A549 (cell line): ENCODE measurements around the gene VLDLR. TPM values are rescaled to one million over a fixed set of nuclear protein-coding genes. Genes with fewer than 3 reads are reported as not detected.

ENCODE experiments used
- ATAC-seq, 2 experiments: fragments of 200-7000 bp in 1 of 2; fragments of >200 bp in 1 of 2; cut with Nextera tagmentation in 1 of 2; cut with Tn5 transposase in 1 of 2; 3 replicates each; pipeline versions ENCODE4 v1.8.0 to v1.9.1; 2018 to 2020; ENCODE audit warnings: mild to moderate bottlenecking in 1 of 2, moderate library complexity in 1 of 2
- CTCF ChIA-PET: fragments of 300-600 bp; sonication (Branson Sonifier 250); formaldehyde crosslinking; extraction: SDS; loops from one replicate; lab custom pipeline; 2021; ENCODE audit warnings: antibody characterized with exemption, inconsistent platforms; lab: Yijun Ruan, JAX
- POLR2A ChIA-PET: fragments of 350-600 bp; formaldehyde crosslinking; extraction: SDS; loops from one replicate; lab custom pipeline; 2021; ENCODE audit warnings: antibody characterized with exemption, inconsistent platforms; lab: Yijun Ruan, JAX
- DNase-seq, 2 experiments: peaks; one replicate each; pipeline versions ENCODE4 v3.0.0 to v3.0.0-alpha.2; 2011 to 2016; ENCODE audit warnings: low read depth in 1 of 2, low spot score in 1 of 2
- FAIRE-seq: peaks from 2 replicates; lab custom pipeline; 2011; peaks lifted over from hg19 to GRCh38; lab: Jason Lieb, UNC
- H3K27ac ChIP-seq, 2 experiments: fragments of >200 bp; sonication (Bioruptor Twin); formaldehyde crosslinking; 3 replicates each; pipeline ENCODE4 v1.5.1; 2016 to 2017
- H3K4me1 ChIP-seq: fragments of >200 bp; sonication (Bioruptor Twin); formaldehyde crosslinking; 3 replicates; pipeline ENCODE4 v1.6.1; 2016
- H3K4me2 ChIP-seq: fragments of >200 bp; sonication (Bioruptor Twin); formaldehyde crosslinking; 3 replicates; pipeline ENCODE4 v1.6.1; 2016
- H3K4me3 ChIP-seq: fragments of >200 bp; sonication (Bioruptor Twin); formaldehyde crosslinking; 3 replicates; pipeline ENCODE4 v1.5.1; 2016
- H3K9me3 ChIP-seq: fragments of >200 bp; sonication (Bioruptor Twin); formaldehyde crosslinking; 3 replicates; pipeline ENCODE4 v1.6.1; 2016
- CBX2 ChIP-seq: fragments of 200-600 bp; sonication (generic); IDR thresholded peaks from 2 replicates; pipeline ENCODE4 v1.6.1; 2016; ENCODE audit warnings: low read depth, mild to moderate bottlenecking, borderline replicate concordance
- CEBPB ChIP-seq, 2 experiments: fragments of >200 bp in 1 of 2; sonication (Bioruptor Twin) in 1 of 2; formaldehyde crosslinking in 1 of 2; IDR thresholded peaks; 2 replicates each; pipeline ENCODE4 v1.6.1; 2012 to 2016
- CHD2 ChIP-seq: fragments of 150-350 bp; IDR thresholded peaks from 2 replicates; pipeline ENCODE4 v1.6.1; 2014; ENCODE audit warnings: low read length; ENCODE audit not compliant: partially characterized antibody
- ELK1 ChIP-seq: fragments of 150-350 bp; IDR thresholded peaks from 2 replicates; pipeline ENCODE4 v1.6.1; 2014; ENCODE audit warnings: low read depth, mild to moderate bottlenecking, low read length
- FOSL2 ChIP-seq, 2 experiments: fragments of 450-650 bp in 1 of 2; fragments of >200 bp in 1 of 2; sonication (Bioruptor Twin) in 1 of 2; formaldehyde crosslinking; IDR thresholded peaks; 2 replicates each; pipeline versions ENCODE4 v1.5.0 to v1.6.1; 2016 to 2020; ENCODE audit warnings: mild to moderate bottlenecking in 1 of 2, moderate library complexity in 1 of 2
- HEYL ChIP-seq: fragments of 250-450 bp; sonication (Bioruptor Pico); IDR thresholded peaks from 2 replicates; pipeline ENCODE4 v1.8.0; 2021; ENCODE audit warnings: mild to moderate bottlenecking, moderate library complexity
- JUN ChIP-seq, 2 experiments: fragments of >200 bp; sonication (Bioruptor Twin); formaldehyde crosslinking; IDR thresholded peaks; 2 replicates in 1 of 2; 3 replicates in 1 of 2; pipeline ENCODE4 v1.6.1; 2016 to 2017
- JUNB ChIP-seq: fragments of >200 bp; sonication (Bioruptor Twin); formaldehyde crosslinking; IDR thresholded peaks from 2 replicates; pipeline ENCODE4 v1.6.1; 2016
- KDM1A ChIP-seq: fragments of 200-600 bp; sonication (generic); IDR thresholded peaks from 2 replicates; pipeline ENCODE4 v1.6.1; 2016; ENCODE audit warnings: low read depth, mild to moderate bottlenecking
- MAZ ChIP-seq: fragments of 150-350 bp; IDR thresholded peaks from 2 replicates; pipeline ENCODE4 v1.6.1; 2014; ENCODE audit warnings: antibody characterized with exemption, low read depth, low read length, borderline replicate concordance
- MYC ChIP-seq: IDR thresholded peaks from 2 replicates; pipeline ENCODE4 v1.6.1; 2012; ENCODE audit warnings: mild to moderate bottlenecking, inconsistent platforms, low read length, improper control_type of control experiment, borderline replicate concordance
- NFE2L2 ChIP-seq: fragments of 150-350 bp; conservative IDR thresholded peaks from 2 replicates; pipeline ENCODE4 v1.6.1; 2014; ENCODE audit warnings: low read length
- NPAS2 ChIP-seq: fragments of 250-450 bp; sonication (Bioruptor Pico); IDR thresholded peaks from 2 replicates; pipeline ENCODE4 v1.8.0; 2022; ENCODE audit warnings: mild to moderate bottlenecking, moderate library complexity, borderline replicate concordance
- POLR2A ChIP-seq: IDR thresholded peaks from 2 replicates; pipeline ENCODE4 v1.6.1; 2012; ENCODE audit warnings: mild to moderate bottlenecking, low read length
- RAD21 ChIP-seq, 2 experiments: fragments of >200 bp in 1 of 2; sonication (Bioruptor Twin) in 1 of 2; formaldehyde crosslinking in 1 of 2; IDR thresholded peaks in 1 of 2; conservative IDR thresholded peaks in 1 of 2; 2 replicates in 1 of 2; 3 replicates in 1 of 2; pipeline ENCODE4 v1.6.1; 2012 to 2018; ENCODE audit warnings: inconsistent platforms in 1 of 2
- RARB ChIP-seq: fragments of 250-450 bp; sonication (Bioruptor Pico); IDR thresholded peaks from 2 replicates; pipeline ENCODE4 v1.8.0; 2021; ENCODE audit warnings: mild to moderate bottlenecking, moderate library complexity
- RCOR1 ChIP-seq: fragments of 150-350 bp; IDR thresholded peaks from 2 replicates; pipeline ENCODE4 v1.6.1; 2014; ENCODE audit warnings: antibody characterized with exemption, low read length, low read depth
- RFX5 ChIP-seq: fragments of 450-650 bp; IDR thresholded peaks from 2 replicates; pipeline ENCODE4 v1.7.1; 2014; ENCODE audit warnings: antibody characterized with exemption, mild to moderate bottlenecking, moderate library complexity
- RNF2 ChIP-seq: fragments of 200-600 bp; sonication (generic); IDR thresholded peaks from 2 replicates; pipeline ENCODE4 v1.6.1; 2016; ENCODE audit warnings: low read depth, mild to moderate bottlenecking, antibody characterized with exemption, moderate library complexity, borderline replicate concordance
- WGBS: methylation state at CpG from one replicate; pipeline ENCODE4 v1.1.6; 2017; ENCODE audit errors: missing lambda C conversion rate; 5-methylcytosine and 5-hydroxymethylcytosine counted together
- polyA plus RNA-seq, 4 experiments: library from polyadenylated mRNA; depleted of rRNA in 3 of 4; stranded (reverse); fragments of >200 nt; fragmentation: RNase III in 1 of 4; extraction: RNeasy Plus Mini Kit Qiagen cat#74134 plus additional on column Dnase treatment in 1 of 4; gene quantifications; 2 replicates in 3 of 4; 3 replicates in 1 of 4; pipeline ENCODE4 v1.2.3, GENCODE V29; 2011 to 2017
- TF ChIP-seq, protein P1 (sequence below): fragments of 250-450 bp; sonication (Bioruptor Pico); IDR thresholded peaks from 2 replicates; pipeline ENCODE4 v1.5.0; 2020; ENCODE audit warnings: low read depth, mild to moderate bottlenecking, moderate library complexity
- TF ChIP-seq, protein P2 (sequence below): IDR thresholded peaks from 2 replicates; pipeline ENCODE4 v1.6.1; 2012
- TF ChIP-seq, protein P3 (sequence below): fragments of >200 bp; sonication (Bioruptor Twin); formaldehyde crosslinking; IDR thresholded peaks from 3 replicates; pipeline ENCODE4 v1.5.1; 2016
- TF ChIP-seq, protein P4 (sequence below): fragments of 450-650 bp; IDR thresholded peaks from 2 replicates; pipeline ENCODE4 v1.6.1; 2014; ENCODE audit warnings: antibody characterized with exemption

VLDLR gene
- polyA plus RNA-seq, 2 of the 4 experiments (the other 2 are of a cell fraction), result 27.9 to 49.0 TPM

DNA sequence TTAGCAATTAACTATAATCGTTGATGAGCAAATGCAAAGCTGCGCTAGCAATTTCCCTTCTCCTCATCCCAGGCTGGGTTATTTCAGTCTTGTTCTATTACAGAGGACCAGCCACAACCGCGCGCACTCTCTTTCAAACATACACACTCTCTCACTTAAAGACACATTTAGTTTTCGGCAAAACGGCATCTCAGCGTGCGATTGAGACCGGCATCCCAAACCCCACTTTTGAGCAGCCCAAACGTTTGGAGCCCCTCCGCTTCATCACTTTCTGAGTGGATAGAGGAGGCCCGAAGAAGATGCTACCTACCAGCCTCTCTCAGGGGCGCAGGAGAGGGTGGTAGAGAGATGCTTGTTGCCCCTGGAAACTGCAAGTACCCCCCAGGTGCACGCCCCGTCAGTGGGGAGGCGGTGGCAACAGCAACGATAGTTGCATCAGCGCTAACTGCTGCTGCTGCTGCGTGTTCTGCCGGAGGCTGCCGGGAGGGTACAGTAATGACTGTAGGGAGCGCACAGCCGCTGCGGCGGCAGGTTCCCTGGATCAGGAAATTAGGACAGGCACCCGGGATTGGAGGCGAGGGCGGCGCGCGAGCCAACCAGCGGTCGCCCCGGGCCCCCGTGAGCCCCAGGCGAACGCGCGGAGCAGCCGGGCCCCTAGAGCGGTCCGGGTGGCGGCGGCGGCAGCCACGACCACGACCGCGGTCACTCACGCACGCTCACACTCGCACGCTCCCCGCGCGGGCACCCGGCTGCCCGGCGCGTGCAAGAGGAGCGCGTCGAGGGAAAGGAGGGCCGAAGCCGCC lies 467 bp upstream of the VLDLR start (continued):
- TF ChIP-seq ELK1, result no peak
- TF ChIP-seq POLR2A, result peak; percentile 38; the same call in 1 of the 2 replicates
- 0 out of 5 replicates have a peak, but pooled peaks of 1 of the 2 experiments have one; percentile 24 for TF ChIP-seq RAD21 (conservative IDR thresholded peaks at IDR 0.05 in 1 of 2, IDR thresholded peaks at IDR 0.05 in 1 of 2)
- no peak for TF ChIP-seq NPAS2 (CRISPR knock-in tag)
- TF ChIP-seq, protein P1, sequence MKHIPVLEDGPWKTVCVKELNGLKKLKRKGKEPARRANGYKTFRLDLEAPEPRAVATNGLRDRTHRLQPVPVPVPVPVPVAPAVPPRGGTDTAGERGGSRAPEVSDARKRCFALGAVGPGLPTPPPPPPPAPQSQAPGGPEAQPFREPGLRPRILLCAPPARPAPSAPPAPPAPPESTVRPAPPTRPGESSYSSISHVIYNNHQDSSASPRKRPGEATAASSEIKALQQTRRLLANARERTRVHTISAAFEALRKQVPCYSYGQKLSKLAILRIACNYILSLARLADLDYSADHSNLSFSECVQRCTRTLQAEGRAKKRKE (CRISPR knock-in tag), result no peak
- peak; percentile 61 to 64; a peak in 3 of 5 replicates for TF ChIP-seq JUN (IDR thresholded peaks at IDR 0.05)

GRCh38 chr9:2622461-2623287 lies 1.1 kb downstream of the VLDLR start:
- ChIA-PET POLR2A (interaction anchor here (1.1 to 1.4 kb wide), 2 partner anchors 20 to 187 kb away, joined by 3 read pairs; no protein-coding TSS in a partner anchor), CTCF (interaction anchor here (0.6 to 1.4 kb wide), 3 partner anchors 89 to 1941 kb away, joined by 3 to 4 read pairs (median 3); no protein-coding TSS in a partner anchor)
- peak overlapping the region; percentile 89 for H3K4me2 ChIP-seq
- H3K4me3 ChIP-seq, result peak overlapping the region; percentile 90
- no peak for TF ChIP-seq MAZ
- TF ChIP-seq, protein P2, sequence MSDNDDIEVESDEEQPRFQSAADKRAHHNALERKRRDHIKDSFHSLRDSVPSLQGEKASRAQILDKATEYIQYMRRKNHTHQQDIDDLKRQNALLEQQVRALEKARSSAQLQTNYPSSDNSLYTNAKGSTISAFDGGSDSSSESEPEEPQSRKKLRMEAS, result 0 out of 2 replicates have a peak, but pooled peaks have one; percentile 6
- TF ChIP-seq RARB, result no peak
- no peak for TF ChIP-seq HEYL (CRISPR knock-in tag)
- TF ChIP-seq, protein P3, sequence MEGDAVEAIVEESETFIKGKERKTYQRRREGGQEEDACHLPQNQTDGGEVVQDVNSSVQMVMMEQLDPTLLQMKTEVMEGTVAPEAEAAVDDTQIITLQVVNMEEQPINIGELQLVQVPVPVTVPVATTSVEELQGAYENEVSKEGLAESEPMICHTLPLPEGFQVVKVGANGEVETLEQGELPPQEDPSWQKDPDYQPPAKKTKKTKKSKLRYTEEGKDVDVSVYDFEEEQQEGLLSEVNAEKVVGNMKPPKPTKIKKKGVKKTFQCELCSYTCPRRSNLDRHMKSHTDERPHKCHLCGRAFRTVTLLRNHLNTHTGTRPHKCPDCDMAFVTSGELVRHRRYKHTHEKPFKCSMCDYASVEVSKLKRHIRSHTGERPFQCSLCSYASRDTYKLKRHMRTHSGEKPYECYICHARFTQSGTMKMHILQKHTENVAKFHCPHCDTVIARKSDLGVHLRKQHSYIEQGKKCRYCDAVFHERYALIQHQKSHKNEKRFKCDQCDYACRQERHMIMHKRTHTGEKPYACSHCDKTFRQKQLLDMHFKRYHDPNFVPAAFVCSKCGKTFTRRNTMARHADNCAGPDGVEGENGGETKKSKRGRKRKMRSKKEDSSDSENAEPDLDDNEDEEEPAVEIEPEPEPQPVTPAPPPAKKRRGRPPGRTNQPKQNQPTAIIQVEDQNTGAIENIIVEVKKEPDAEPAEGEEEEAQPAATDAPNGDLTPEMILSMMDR, result no peak
- no peak for TF ChIP-seq CHD2
- TF ChIP-seq CBX2, result no peak
- TF ChIP-seq RCOR1, result no peak
- WGBS, result 4% methylated on average over 43 of the region's 82 CpGs
- ATAC-seq (peak; percentile 16 to 55), DNase-seq (no peak), FAIRE-seq (no peak)
- H3K9me3 ChIP-seq, result no peaks in the 10 kb centered on the region
- peak overlapping the region; percentile 93 for H3K27ac ChIP-seq
- peaks cover 24% of the 10 kb centered on the region for H3K4me1 ChIP-seq

DNA sequence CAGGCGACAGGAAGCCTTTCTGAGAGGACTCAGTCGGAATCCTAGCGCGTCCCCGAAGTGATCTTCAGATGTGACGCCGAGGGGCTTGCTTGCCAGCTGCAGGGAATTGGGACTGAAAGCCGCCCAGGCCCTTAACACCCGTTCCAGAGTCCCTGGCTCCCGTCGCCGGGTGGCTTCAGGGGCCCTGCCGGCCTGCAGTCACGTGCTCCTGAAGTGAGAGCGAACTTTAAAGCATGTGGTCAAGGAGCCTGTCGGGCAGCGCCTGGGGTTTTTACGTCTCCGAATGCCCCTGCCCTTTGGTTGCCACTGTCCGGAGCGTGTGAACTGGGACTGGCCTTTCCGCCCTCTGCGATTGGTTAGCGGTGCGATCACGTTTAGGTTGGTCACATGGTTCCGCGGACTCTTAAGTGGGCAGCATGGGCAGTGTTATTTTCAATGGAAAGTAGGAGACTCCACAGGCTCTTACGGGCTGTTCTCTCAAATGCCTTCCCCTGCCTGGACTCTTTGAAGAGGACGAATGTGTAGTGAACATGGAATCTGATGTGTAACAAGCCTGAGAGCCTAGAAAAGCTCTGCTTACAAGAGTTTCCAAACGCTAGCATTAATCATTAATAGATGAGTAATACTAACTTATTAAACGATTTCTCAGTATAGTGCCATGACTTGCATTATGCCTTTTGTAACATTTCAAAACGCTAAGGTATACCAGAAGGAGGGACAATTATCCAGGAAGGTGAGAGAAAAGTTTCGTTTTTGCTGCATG lies 1.9 kb downstream of the VLDLR start:
- WGBS, result 5% methylated on average over 20 of the region's 34 CpGs
- peaks cover 24% of the 10 kb centered on the region for H3K4me1 ChIP-seq
- ATAC-seq (peak; percentile 58 to 80), FAIRE-seq (peak; percentile 76), DNase-seq (peak; percentile 71 to 89)
- H3K4me2 ChIP-seq, result peak overlapping the region; percentile 89
- peak overlapping the region; percentile 93 for H3K27ac ChIP-seq
- POLR2A ChIA-PET, result interaction anchor here (1.1 to 1.4 kb wide), 2 partner anchors 20 to 186 kb away, joined by 3 read pairs; no protein-coding TSS in a partner anchor
- CTCF ChIA-PET, result interaction anchor here (1.3 to 1.4 kb wide), 2 partner anchors 89 to 491 kb away, joined by 3 read pairs; no protein-coding TSS in a partner anchor
- H3K9me3 ChIP-seq, result no peaks in the 10 kb centered on the region
- H3K4me3 ChIP-seq, result peak overlapping the region; percentile 90
- TF ChIP-seq RNF2 (no peak), JUNB (no peak), MYC (peak; percentile 18; the same call in 1 of the 2 replicates), KDM1A (no peak), RFX5 (no peak), CEBPB (IDR thresholded peaks at IDR 0.05) (peak in 1 of 2 experiments; percentile 35; a peak in 1 of 4 replicates), JUN (IDR thresholded peaks at IDR 0.05) (peak in 1 of 2 experiments; percentile 60; a peak in 2 of 5 replicates), NFE2L2 (peak; percentile 82), RAD21 (conservative IDR thresholded peaks at IDR 0.05 in 1 of 2, IDR thresholded peaks at IDR 0.05 in 1 of 2) (no peak), ELK1 (no peak), FOSL2 (IDR thresholded peaks at IDR 0.05) (no peak), FOSL2 (CRISPR knock-in tag; IDR thresholded peaks at IDR 0.05) (peak; percentile 75)
- TF ChIP-seq, protein P4, sequence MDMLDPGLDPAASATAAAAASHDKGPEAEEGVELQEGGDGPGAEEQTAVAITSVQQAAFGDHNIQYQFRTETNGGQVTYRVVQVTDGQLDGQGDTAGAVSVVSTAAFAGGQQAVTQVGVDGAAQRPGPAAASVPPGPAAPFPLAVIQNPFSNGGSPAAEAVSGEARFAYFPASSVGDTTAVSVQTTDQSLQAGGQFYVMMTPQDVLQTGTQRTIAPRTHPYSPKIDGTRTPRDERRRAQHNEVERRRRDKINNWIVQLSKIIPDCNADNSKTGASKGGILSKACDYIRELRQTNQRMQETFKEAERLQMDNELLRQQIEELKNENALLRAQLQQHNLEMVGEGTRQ, result peak; percentile 96
